GM18502 (cell line): ENCODE results near the gene EFCAB6.

Experiments
- ATAC-seq: cut with Tn5 transposase; IDR thresholded peaks from one replicate; pipeline ENCODE4 v1.9.1; 2021; ENCODE audit warnings: mild to moderate bottlenecking; ENCODE audit not compliant: unreplicated experiment, poor library complexity

The EFCAB6 gene

DNA sequence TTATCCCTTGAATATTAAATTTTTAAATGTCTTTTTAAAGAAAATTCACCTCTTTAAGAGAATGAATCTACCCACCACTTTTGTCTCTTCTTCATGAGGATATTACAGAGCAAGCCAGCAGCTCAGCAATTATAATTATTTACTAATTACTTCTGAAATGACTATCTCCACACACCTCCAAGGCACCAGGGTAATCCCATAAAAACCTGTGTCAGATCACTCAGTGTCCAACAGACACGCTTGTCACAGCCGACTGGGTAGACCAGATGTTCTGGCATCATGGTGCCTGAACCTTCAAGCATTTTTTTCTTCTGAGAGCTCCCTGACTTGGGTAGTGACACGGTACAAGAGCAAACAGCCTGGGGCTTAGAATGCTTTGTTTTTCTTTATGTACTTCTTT is 61.4 kb downstream of the EFCAB6 start:
- no peak for ATAC-seq

DNA sequence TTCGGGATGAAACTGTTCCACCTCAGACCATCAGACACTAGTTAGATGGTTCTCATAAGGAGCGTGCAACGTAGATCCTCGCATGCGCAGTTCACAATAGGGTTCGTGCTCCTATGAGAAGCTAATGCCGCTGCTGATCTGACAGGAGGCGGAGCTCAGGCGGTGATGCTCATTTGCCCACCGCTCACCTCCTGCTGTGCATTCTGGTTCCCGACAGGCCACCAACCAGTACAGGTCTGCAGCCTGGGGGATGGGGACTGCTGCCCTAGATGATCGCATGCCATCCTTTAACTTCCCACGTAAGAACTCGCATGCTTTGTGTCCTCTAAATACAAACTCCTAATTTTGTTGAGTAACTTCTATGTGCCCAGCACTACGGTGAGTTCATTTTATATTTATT is 62.6 kb downstream of the EFCAB6 start:
- ATAC-seq, result no peak

DNA sequence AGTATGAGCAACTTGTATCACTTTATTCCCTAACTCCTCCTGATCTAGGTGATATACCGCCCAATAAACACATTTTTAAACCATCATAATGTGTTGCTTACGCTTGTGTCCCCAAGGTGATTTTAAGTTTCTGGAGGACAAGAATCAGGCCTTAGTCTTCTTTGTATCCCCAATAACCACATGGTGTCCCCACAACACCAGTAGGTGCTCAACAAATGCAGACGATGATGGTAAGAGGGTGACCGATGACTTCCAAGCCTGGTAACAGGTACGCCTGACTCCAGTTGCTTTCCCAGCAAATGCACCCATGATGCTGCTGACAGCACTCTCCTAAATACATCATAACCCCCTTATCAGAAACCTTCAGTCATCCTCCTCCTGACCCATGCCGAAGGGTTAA is 64.2 kb downstream of the EFCAB6 start:
- no peak for ATAC-seq

DNA sequence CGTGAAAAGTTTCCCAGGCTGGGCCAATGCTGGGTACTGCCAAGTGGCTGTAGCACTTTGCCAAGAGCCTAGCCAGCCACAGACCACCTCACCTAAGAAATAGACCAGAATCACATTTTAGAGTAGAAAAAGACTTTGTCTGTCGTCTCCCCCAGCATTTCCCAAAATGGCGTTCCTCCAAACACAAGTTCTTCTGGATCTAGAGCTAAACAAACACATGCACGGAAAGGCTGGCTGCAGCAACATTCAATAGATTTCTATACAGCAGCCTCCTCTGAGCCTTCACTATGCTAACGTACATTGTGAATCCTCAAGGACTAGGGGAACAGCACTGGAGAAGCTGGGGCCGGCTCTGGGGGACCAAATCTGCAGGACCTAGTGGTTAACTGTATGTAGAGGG is 65.0 kb downstream of the EFCAB6 start:
- ATAC-seq, result no peak

DNA sequence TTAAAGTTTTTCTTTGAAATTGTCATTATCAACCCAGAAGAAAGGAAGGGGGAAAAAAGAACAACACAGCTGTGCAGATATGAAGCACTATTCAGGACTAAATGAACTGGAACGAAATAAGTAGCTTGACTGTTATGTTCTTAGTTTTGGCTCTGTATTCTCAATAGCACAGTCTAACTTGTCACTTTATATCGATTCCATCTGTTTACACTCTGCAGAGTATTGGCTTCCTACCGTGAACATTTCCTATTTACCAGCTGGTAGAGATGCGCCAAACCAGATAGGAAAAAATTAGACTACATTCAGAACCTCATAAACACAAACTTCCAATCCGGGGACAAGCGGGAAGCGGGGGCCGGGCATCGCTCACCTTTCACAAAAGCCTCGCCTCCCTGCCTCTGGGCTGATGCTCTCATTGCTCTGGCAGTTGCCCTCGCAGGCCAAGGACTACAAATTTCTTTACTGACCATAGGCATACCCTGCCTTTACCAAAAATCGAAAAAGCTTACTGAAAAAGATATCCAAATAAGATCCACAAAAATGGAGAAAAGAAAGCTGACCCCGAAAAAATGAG is 66.2 kb downstream of the EFCAB6 start:
- no peak for ATAC-seq

DNA sequence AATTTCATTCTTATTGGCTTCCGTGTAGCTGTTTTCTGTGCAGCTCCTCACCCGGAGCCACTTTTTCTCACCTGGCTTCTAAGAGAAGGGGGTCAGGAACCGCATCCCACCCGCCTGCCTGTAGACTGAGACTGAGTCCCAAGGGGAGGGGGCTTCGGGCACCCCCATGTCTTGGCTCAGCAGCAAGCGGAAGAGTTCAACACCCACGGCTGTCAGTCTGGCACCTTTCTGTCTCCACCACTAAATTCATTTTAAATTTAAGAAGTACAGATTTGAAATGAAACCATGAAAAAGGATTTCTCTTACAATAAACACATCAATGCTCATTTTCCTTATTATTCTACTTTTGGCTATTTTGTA is 66.7 kb downstream of the EFCAB6 start:
- ATAC-seq, result no peak

DNA sequence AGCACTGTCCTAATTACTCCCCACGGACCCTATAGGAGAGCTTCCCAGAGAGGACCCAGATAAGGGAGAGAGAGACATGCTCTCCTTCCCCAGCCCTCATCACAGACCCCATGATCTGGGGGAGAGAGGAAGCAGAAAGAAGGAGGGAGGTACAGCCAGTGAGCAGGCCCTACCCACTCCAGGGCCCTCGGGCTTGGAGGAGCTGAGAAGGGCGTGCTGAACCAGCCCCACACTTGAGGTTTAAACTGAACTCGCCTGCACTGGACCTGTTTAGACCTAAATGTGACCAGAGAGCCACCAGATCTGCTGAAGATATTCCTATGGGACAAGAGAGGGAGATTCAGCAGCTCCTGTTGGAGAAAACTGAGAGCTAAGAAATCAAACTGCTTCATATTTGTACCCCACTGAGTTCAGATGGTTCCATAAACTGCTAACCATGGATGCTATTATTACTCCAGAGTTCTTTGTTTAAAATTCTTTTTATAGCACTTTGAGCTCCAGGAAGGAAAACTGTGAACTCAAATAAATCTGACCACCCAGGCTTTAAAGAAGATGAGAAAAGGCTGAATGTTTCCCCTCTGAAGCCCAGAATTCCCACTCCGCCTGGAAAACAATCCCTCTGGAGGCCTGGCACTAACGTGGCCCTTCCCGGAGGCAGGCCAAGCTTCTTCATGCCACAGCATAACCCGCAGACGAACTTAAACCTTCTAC is 67.2 kb downstream of the EFCAB6 start:
- ATAC-seq, result no peak

DNA sequence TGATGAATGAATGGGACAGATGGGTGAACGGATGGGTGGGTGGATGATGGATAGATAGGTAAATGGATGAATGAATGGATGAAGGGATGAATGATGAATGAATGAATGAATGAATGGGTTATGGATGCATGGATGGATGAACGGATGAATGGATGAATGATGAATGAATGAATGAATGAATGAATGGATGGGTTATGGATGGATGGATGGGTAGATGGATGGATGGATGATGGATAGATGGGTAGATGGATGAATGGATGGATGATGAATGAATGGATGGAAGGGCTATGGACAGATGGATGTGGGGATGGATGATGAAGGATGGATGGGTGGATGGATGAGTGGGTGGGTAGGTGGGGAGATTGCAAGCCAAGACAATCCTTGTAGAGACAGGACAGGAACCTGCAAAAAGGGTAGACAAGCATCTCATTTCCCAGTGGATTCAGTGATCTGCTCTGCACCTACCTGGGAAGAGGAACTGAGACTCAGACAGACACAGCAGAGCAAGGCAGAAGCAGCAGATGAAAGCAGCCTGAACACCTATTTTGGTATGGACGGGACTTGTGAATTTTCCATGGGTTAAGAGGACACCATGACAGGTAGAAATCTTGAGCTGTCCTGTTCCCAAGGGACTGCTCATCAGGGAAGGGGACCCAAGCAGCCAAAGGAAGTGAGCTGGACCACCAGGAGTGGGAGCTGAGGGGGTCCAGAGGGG is 68.0 kb downstream of the EFCAB6 start:
- ATAC-seq, result no peak

DNA sequence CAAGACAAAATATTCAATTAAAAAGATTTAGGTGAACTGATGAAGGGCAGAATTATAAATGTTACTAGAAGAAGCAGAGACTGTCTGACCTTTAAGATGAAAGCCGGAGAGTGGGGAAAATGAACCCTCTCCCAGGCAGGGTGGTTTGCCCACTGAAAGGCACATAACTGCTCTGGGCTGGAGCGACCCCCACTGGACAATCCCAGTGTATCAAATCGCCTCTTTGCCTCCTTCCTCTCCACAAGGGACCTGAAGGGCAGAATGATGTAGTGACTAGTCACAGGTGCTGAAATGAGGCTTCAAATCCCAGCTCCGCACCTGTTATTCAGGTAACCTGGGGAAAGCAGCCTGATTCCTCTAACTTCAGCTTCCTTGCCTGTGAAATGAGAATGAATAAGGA is 69.0 kb downstream of the EFCAB6 start:
- no peak for ATAC-seq

DNA sequence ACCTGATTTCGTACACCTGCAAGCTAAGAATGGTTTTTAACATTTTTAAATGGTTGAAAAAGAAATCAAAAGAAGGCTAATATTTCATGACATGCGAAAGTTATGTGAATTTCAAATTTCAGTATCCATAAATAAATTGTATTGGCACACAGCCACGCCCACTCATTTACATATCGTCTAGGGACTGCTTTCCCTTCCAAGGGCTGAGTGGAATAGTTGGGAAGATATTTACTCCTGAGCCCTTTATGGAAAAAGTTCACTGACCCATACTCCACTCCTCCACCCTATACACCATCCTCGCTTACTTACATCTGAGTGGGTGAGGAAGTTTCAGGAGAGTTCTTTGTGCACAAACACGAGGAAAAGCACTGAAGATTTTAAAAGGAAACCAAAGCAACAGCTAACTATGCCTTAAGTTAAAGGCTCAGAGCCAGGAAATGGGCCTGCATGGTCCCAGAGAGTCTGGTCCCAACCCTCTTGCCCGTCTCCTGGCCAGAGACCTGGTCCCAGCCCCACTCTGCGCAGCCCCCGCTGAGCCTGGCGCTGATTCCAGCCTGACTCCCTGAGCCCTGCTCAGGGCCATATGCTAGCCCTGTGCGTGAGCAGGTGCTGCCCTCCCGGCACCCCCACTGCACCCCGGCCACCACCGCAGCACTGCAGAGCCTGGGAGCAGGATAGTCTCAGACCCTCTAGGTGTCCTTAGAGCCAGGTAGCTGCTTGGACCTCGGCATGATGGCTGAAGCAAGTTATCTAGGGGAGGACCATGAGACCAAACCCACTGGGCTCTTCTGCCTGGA is 69.8 kb downstream of the EFCAB6 start:
- ATAC-seq, result no peak

DNA sequence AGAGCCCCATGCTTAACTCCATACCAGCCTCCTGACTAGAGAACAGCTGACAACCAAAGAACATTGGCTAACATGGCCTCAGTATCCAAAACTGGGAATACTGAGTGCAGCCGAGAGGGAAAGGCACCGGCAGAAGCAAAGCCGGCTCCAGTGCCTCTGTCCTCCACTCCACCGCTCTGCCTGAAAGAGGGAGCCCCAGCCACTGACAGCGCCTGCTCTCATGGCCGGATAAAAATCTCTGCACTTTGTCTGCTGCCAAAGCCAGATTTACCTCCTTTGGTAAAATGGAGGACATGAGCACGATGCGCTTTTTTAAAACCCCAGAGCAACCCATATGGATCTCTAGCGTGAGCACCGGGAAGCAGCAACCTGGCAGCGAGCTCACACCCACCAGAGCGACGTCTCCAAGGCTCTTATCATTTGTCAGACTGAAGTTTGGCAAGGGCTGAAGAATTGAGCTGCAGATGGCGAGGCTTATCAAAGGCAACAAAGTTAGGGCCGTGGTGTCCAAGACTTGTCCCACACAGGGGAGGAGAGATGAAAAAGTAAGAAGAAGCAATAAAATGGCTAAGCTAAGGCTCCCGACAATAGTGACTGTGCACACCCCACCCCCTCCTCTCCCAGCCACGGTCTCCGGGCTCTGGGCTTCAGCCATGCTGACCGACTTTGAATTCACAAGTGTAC is 71.4 kb downstream of the EFCAB6 start:
- no peak for ATAC-seq

DNA sequence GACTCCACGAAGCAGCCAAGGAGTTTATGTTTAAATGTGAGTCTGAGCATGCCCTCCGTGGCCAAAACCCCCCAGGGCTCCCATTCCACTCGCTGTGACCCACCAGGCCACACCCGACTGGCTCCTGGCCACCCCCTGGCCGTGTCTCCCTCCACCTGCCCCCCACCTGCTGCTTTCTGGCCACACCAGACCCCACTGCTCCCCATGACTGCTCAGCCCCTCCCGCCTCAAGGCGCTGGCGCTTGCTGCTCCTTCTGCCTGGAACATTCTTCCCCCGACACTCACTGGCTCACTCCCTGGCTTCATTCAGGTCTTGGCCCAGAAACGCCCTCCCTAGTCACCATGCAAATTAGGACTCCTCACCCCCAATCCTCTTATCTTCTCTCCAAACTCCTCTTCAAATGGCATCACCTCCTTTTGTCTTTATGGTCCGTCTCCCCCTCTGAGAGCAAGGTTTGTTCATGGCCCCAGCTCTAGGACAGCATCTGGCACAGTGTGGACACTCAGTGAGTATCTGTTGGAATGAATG is 72.2 kb downstream of the EFCAB6 start:
- ATAC-seq, result no peak

DNA sequence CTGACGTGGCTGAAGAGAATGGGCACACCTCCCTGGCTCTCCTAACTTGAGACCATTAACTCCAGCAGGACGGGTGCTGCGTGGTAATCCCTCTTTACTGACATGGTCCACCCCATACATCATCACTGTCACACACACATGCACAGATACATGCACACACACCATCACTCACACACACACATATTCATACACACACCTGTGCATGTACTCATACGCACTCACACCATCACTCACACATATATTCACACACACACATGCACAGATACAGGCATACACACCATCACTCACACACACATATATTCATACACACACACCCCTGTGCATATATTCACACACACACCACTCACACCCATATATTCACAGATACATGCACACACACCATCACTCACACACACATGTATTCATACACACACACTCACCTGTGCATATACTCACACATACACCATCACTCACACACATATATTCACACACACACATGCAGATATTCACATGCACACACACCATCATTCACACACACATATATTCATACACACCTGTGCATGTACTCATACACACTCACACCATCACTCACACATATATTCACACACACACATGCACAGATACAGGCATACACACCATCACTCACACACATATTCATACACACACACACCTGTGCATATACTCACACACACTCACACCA is 74.8 kb downstream of the EFCAB6 start:
- ATAC-seq, result no peak

DNA sequence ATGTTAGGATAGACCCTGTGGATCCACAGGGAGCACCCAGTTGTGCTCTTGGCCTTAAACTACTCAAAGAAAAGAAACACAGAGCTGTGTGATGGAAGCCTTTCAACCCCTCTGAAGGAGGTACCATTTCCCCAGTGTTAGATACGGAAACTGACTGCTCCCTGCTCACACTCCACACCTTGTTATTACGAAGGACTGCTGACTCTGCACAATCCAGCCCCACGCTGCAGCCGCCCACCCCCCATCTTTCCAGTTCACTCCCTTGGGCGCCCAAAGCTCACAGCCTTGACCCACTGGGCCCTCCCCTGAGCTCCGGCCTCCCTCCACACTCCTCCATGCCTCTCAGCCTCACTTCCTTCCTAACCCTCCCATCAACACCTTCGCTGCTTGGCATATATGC is 75.5 kb downstream of the EFCAB6 start:
- ATAC-seq, result no peak

DNA sequence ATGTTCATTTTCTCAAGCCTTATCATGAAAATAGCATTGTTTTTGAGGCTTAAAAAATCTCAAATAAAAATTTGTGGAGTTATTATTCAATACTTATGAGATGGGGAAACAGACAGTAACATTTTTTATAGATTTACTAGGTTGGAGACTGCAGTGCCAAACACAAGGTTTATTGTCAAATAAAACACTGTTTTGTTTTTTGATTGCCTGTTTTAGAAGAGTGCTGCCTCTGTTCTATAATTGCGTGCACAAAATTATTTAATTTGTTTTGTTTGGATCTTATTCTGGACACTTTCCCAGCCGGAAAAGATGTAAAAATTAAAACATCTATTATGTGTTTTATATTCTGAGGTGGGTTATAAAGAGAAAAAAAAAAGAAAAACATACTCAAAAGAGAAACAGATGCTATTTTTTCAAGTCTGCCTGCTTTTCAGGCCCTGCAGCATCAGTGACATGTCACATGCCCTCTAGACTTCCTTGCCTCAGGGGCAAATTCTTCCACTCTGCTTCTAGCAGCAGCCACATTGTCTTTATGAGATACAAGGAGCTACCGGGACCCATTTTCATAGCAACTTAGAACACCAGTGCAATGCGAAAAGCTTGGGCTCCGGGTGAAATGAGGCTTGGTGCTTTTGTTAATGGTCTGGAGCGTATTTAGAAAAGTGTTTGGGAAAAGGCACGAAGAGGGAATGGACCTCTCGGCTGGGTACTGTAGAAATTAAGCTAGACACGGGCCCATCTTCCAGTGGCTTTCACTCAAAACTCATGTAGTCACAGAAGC is 77.5 kb downstream of the EFCAB6 start:
- ATAC-seq, result no peak

DNA sequence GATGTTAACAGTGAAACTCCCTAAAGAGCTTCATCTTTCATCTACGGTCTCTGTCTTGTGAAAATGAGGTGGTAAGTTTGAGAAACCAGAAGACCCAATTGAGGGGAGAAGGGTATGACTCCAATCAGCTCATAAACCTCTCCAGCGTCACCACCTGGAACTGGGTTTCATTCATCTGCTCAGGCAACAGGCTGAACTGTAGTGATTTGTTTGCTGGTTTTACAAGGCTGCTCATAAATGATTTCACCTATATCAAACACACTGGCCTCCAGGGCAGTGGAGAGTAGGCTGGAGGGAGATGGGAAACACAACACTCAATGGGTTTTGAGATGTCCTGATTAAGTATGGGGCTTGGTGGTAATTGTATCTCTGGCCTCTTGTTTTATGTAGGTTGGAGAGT is 79.0 kb downstream of the EFCAB6 start:
- ATAC-seq, result no peak

DNA sequence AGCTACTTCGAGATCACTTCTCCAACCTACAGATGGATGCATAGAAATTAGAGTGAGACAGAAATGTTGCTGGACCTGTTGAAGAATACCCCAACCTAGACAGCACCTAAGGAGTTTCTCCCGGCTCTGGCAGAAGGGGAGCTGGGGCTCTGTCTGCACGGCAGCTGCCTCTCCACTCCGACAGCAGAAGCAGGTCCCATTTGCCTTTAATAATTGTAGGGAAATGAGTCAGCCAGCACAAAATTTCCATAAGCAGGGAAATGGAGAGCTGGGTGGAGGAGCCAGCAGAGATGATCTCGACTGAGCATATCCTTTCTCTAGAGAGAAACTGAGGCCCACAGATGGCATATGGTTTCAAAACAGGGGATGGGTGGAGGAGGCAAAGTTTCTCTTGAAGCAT is 80.1 kb downstream of the EFCAB6 start:
- ATAC-seq, result no peak

DNA sequence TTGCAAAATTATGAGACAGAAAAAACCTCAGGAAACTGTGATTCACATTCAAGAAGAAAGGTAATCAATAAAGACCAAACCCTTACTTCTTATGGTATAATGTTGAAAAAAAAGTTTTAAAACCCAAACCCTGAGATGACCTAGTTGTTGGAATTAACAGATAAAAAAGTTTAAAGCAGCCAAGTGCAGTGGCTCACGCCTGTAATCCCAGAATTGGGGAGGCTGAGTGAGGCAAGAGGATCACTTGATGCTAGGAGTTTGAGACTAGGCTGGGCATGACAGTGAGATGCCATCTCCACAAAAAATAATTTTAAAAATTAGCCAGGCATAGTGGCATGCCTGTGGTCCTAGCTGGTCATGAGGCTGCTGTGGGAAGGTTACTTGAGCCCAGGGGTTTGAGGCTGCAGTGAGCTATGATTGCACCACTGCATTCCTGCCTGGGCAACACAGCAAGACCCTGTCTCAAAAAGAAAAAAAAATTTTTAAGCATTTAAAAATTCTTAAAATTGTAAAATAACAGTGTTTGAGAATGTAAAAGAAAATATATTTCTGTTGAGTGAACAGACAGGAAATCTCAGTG is 85.1 kb downstream of the EFCAB6 start:
- no peak for ATAC-seq

DNA sequence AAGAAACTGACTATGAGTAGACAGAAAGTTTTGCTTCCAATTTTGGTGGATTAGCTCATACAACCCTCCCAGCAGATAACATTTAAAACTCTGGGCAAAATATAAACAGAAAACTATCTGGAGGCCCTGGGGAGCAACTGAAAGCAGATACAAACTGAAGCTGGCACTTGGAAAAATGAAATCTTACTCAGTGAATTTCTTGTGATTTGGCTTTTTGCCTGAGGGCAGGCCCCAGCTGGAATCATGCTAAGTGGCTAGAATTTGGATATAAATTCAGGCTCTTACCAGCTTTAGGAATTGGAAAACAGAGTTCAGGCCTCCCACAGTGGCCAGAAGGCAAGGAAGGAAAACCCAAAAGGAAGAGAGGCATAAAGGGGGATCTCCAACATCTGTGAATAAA is 85.8 kb downstream of the EFCAB6 start:
- no peak for ATAC-seq
